K562 (cell line): ENCODE measurements around the gene ERVW-1.

Experiments
- JUN ChIP-seq, 2 experiments: sonication (generic) in 1 of 2; formaldehyde crosslinking in 1 of 2; IDR thresholded peaks; 2 replicates each; pipeline versions ENCODE4 v1.6.1 to v1.8.0; 2012 to 2022; ENCODE audit warnings: borderline replicate concordance in 2 of 2, mild to moderate bottlenecking in 2 of 2, improper control_type of control experiment in 1 of 2, low read depth in 1 of 2, low read length in 1 of 2, missing genetic modification reagents in 1 of 2
- ZNF174 ChIP-seq: fragments of 250-450 bp; sonication (Bioruptor Pico); IDR thresholded peaks from 2 replicates; pipeline ENCODE4 v1.4.0; 2020; ENCODE audit warnings: mild to moderate bottlenecking
- TF ChIP-seq, protein P1 (sequence below): sonication (generic); formaldehyde crosslinking; IDR thresholded peaks from 2 replicates; pipeline ENCODE4 v1.9.0; 2022; ENCODE audit warnings: mild to moderate bottlenecking, missing genetic modification reagents

GRCh38 chr7:92508946-92509345 is 31.2 kb upstream of the ERVW-1 start:
- TF ChIP-seq, protein P1, sequence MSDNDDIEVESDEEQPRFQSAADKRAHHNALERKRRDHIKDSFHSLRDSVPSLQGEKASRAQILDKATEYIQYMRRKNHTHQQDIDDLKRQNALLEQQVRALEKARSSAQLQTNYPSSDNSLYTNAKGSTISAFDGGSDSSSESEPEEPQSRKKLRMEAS (CRISPR knock-in tag), result no peak
- TF ChIP-seq ZNF174 (no peak), JUN (IDR thresholded peaks at IDR 0.05; ENCODE audit: borderline replicate concordance, low read depth, low read length) (no peak), JUN (CRISPR knock-in tag; IDR thresholded peaks at IDR 0.05; ENCODE audit: borderline replicate concordance) (no peak)
